GM12875 (cell line): ENCODE measurements around the gene ATP2A3.

Experiments used
- H3K4me3 ChIP-seq: one replicate; pipeline ENCODE4 v1.5.1; 2011; ENCODE audit warnings: low read depth, low read length, control low read depth
- TF ChIP-seq, protein P1 (sequence below): IDR thresholded peaks from 2 replicates; pipeline ENCODE4 v1.5.1; 2011; ENCODE audit warnings: low read depth, mild to moderate bottlenecking, control low read depth, inconsistent platforms, low read length, moderate library complexity, borderline replicate concordance; ENCODE audit not compliant: insufficient read depth

Gene ATP2A3

GRCh38 chr17:3894188-3894587, 70.0 kb downstream of the ATP2A3 start:
- TF ChIP-seq, protein P1, sequence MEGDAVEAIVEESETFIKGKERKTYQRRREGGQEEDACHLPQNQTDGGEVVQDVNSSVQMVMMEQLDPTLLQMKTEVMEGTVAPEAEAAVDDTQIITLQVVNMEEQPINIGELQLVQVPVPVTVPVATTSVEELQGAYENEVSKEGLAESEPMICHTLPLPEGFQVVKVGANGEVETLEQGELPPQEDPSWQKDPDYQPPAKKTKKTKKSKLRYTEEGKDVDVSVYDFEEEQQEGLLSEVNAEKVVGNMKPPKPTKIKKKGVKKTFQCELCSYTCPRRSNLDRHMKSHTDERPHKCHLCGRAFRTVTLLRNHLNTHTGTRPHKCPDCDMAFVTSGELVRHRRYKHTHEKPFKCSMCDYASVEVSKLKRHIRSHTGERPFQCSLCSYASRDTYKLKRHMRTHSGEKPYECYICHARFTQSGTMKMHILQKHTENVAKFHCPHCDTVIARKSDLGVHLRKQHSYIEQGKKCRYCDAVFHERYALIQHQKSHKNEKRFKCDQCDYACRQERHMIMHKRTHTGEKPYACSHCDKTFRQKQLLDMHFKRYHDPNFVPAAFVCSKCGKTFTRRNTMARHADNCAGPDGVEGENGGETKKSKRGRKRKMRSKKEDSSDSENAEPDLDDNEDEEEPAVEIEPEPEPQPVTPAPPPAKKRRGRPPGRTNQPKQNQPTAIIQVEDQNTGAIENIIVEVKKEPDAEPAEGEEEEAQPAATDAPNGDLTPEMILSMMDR: no peak
- no peak overlapping the region for H3K4me3 ChIP-seq

- H3K4me3 ChIP-seq: no peak overlapping the region
- TF ChIP-seq, protein P1: no peak
Observed at GRCh38 chr17:3893720-3894116, 70.5 kb downstream of the ATP2A3 start.

DNA sequence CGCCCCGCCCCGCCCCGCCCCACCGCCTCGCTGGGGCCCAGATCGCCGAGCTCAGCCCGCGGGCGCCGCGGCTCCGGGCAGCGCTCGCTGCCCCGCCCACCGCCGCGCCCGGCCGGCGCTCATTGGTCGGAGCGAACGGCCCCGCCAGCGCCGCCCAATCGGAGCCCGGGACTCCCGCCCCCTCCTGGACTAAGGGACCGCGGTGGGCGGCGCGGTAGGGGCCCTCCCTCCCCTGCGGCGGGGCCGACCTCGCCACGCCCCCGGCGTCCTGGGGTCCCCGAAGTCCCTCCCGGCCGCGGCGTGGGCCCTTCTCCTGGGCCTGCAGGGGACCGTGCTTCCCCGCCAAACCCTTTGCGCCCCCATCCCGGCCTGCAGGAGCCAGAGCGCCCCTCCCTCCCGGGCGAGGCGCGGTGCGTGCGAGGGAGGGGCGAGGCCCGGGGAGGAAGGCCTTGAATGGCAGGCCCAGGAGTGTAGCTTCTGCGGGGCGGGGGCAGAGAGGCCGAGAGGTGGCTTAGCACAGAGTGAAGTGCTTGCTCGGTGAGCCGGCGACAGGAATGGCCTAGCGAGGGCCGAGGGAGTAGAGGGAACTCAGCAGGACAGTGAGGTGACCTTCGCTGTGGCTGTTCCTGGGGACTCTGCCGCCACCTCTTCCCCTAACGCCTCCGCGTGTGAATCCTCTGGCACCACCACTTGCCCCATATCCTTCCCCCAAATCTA, 71.1 kb downstream of the ATP2A3 start, which contains the start of gene CAMKK1:
TSS of gene CAMKK1 (minus strand) at position 51 of the 717 bp plus-strand sequence. CDS start 7,366 bp downstream, outside the sequence.
- TF ChIP-seq, protein P1: no peak
- H3K4me3 ChIP-seq: peak within 1 kb of the TSS; percentile 61

GRCh38 chr17:3892095-3892998, 71.9 kb downstream of the ATP2A3 start:
- TF ChIP-seq, protein P1: no peak
- H3K4me3 ChIP-seq: peak overlapping the region; percentile 51

GRCh38 chr17:3891626-3892094, 72.6 kb downstream of the ATP2A3 start:
- TF ChIP-seq, protein P1: no peak

GRCh38 chr17:3890878-3891219, 73.4 kb downstream of the ATP2A3 start:
- TF ChIP-seq, protein P1: no peak
- H3K4me3 ChIP-seq: no peak overlapping the region

More at GRCh38 chr17:3891626-3892094, 72.6 kb downstream of the ATP2A3 start:
- H3K4me3 ChIP-seq: no peak overlapping the region
